OCI-LY1 (cell line): ENCODE data around the gene HUS1B.

ENCODE experiments used
- H2AFZ ChIP-seq: fragments of 200-600 bp; sonication (generic), shearing (Covaris generic); 2 replicates; pipeline ENCODE4 v1.6.0; 2014; ENCODE audit warnings: antibody characterized with exemption, mild to moderate bottlenecking, low read length
- H3F3A ChIP-seq: fragments of 200-600 bp; sonication (generic), shearing (Covaris generic); 2 replicates; pipeline ENCODE4 v1.6.0; 2014; ENCODE audit warnings: mild to moderate bottlenecking, antibody characterized with exemption, low read length, moderate library complexity; ENCODE audit not compliant: insufficient read depth
- H3K27ac ChIP-seq: fragments of 200-600 bp; sonication (generic); 2 replicates; pipeline ENCODE4 v1.5.1; 2014; ENCODE audit warnings: low read length, mixed run types, mild to moderate bottlenecking, low read depth; ENCODE audit not compliant: poor library complexity, severe bottlenecking
- H3K27me3 ChIP-seq: fragments of 200-600 bp; sonication (generic); 2 replicates; pipeline ENCODE4 v1.6.0; 2014; ENCODE audit warnings: antibody characterized with exemption, mild to moderate bottlenecking, low read length, moderate library complexity; ENCODE audit not compliant: insufficient read depth
- H3K36me3 ChIP-seq: fragments of 200-600 bp; sonication (generic); 2 replicates; pipeline ENCODE4 v1.6.1; 2014; ENCODE audit warnings: mild to moderate bottlenecking, antibody characterized with exemption, low read length, moderate library complexity, mixed read lengths; ENCODE audit not compliant: insufficient read depth
- H3K4me1 ChIP-seq: fragments of 200-600 bp; sonication (generic); 2 replicates; pipeline ENCODE4 v1.5.1; 2014; ENCODE audit warnings: mild to moderate bottlenecking, low read length, moderate library complexity; ENCODE audit not compliant: insufficient read depth, severe bottlenecking
- H3K4me2 ChIP-seq: fragments of 200-600 bp; sonication (generic), shearing (Covaris generic); 2 replicates; pipeline ENCODE4 v1.6.1; 2014; ENCODE audit warnings: low read length
- H3K4me3 ChIP-seq: fragments of 200-600 bp; sonication (generic); 2 replicates; pipeline ENCODE4 v1.5.1; 2014; ENCODE audit warnings: low read length, low read depth, mild to moderate bottlenecking, mixed read lengths; ENCODE audit not compliant: poor library complexity, severe bottlenecking
- H3K79me2 ChIP-seq: fragments of 200-600 bp; shearing (Covaris generic); 2 replicates; pipeline ENCODE4 v1.6.1; 2016; ENCODE audit warnings: mixed run types, low read length, mixed read lengths; ENCODE audit not compliant: insufficient read depth
- H3K9ac ChIP-seq: fragments of 200-600 bp; sonication (generic), shearing (Covaris generic); 2 replicates; pipeline ENCODE4 v1.6.1; 2014; ENCODE audit warnings: mild to moderate bottlenecking, low read length, mixed read lengths
- H3K9me2 ChIP-seq: fragments of 200-600 bp; sonication (generic), shearing (Covaris generic); 2 replicates; pipeline ENCODE4 v1.6.1; 2014; ENCODE audit warnings: low read depth, mild to moderate bottlenecking, low read length, mixed read lengths
- H3K9me3 ChIP-seq: fragments of 200-600 bp; shearing (Covaris generic); 2 replicates; pipeline ENCODE4 v1.6.1; 2014; ENCODE audit warnings: low read length, mixed read lengths
- H4K20me1 ChIP-seq: fragments of 200-600 bp; sonication (generic), shearing (Covaris generic); 2 replicates; pipeline ENCODE4 v1.6.0; 2016; ENCODE audit warnings: mild to moderate bottlenecking, low read length; ENCODE audit not compliant: insufficient read depth
- CTCF ChIP-seq: fragments of 200-600 bp; sonication (generic), shearing (Covaris generic); IDR thresholded peaks from 2 replicates; pipeline ENCODE4 v1.5.1; 2017; ENCODE audit warnings: mild to moderate bottlenecking, antibody characterized with exemption, low read length, moderate library complexity, mixed read lengths
- EZH2 ChIP-seq: fragments of 200-600 bp; sonication (generic), shearing (Covaris generic); IDR thresholded peaks from 2 replicates; pipeline ENCODE4 v1.8.0; 2017; ENCODE audit warnings: borderline replicate concordance, mixed run types, mild to moderate bottlenecking, antibody characterized with exemption, low read length, moderate library complexity, mixed read lengths

Gene HUS1B

DNA sequence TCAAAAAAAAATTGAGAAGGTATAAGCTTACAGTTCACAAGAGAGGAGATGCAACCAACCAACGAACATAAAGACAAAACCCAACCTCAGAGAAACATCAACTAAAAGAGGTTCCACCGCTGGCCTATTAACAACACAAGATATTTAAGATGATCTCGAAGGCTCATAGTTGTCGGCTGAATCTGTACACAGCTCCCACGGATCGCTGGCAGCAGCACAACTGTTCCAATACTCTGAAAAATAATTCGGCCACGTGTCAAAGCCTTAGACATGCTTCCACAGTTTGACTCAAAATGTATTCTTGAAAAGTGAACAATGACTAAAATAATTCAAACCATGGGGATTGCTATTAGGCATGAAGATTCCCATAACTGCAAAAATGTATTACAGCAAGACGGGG lies 22.4 kb upstream of the HUS1B start:
- no peaks in the 10 kb centered on the region for H3K9me2 ChIP-seq
- H3K9me3 ChIP-seq, result no peaks in the 10 kb centered on the region
- no peaks in the 10 kb centered on the region for H4K20me1 ChIP-seq
- no peaks in the 10 kb centered on the region for H3F3A ChIP-seq
- 0 out of 2 replicates have a peak, but pooled peaks cover 6% of the 10 kb centered on the region for H3K79me2 ChIP-seq
- no peak overlapping the region for H3K4me2 ChIP-seq
- H3K36me3 ChIP-seq, result no peaks in the 10 kb centered on the region
- no peaks in the 10 kb centered on the region for H3K4me1 ChIP-seq
- H3K4me3 ChIP-seq, result no peak overlapping the region
- TF ChIP-seq EZH2, result no peak
- TF ChIP-seq CTCF, result no peak
- H3K9ac ChIP-seq, result no peak overlapping the region
- no peak overlapping the region for H2AFZ ChIP-seq
- H3K27ac ChIP-seq, result no peak overlapping the region
- H3K27me3 ChIP-seq, result no peaks in the 10 kb centered on the region

GRCh38 chr6:678520-678919 lies 21.6 kb upstream of the HUS1B start:
- H3K27ac ChIP-seq, result no peak overlapping the region
- H2AFZ ChIP-seq, result no peak overlapping the region
- no peak overlapping the region for H3K9ac ChIP-seq
- no peaks in the 10 kb centered on the region for H3K9me3 ChIP-seq
- no peaks in the 10 kb centered on the region for H3K36me3 ChIP-seq
- no peak overlapping the region for H3K4me2 ChIP-seq
- no peak overlapping the region for H3K4me3 ChIP-seq
- H3K79me2 ChIP-seq, result 0 out of 2 replicates have a peak, but pooled peaks cover 6% of the 10 kb centered on the region
- H4K20me1 ChIP-seq, result no peaks in the 10 kb centered on the region
- no peaks in the 10 kb centered on the region for H3F3A ChIP-seq
- no peaks in the 10 kb centered on the region for H3K27me3 ChIP-seq
- H3K9me2 ChIP-seq, result no peaks in the 10 kb centered on the region
- no peaks in the 10 kb centered on the region for H3K4me1 ChIP-seq
- TF ChIP-seq EZH2 (no peak), CTCF (no peak)

DNA sequence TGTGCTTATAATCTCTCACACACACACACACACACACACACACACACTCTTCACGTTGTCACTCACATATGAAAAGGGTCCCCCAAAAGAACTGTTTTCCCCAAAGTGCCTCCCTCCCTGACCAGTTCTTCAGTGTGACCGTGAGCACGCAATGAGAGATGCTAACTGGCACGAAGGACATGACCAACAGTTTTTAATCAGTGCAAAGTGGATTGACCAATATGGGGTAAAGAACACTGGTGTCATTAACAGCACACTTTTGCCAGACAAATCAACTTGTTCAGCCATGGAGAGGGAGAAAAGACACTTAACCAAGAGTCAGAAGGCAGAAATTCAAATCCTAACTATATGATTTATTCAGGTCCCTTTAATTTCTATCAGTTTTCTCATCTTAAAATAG lies 21.0 kb upstream of the HUS1B start:
- H3K27me3 ChIP-seq, result no peaks in the 10 kb centered on the region
- TF ChIP-seq CTCF (no peak), EZH2 (no peak)

More for the DNA sequence above, 21.0 kb upstream of the HUS1B start:
- Histone ChIP-seq H3K79me2 (0 out of 2 replicates have a peak, but pooled peaks cover 6% of the 10 kb centered on the region), H3K9ac (no peak overlapping the region), H3K4me3 (no peak overlapping the region), H3K4me1 (no peaks in the 10 kb centered on the region), H3K9me2 (no peaks in the 10 kb centered on the region), H4K20me1 (no peaks in the 10 kb centered on the region), H3F3A (no peaks in the 10 kb centered on the region), H2AFZ (no peak overlapping the region), H3K27ac (no peak overlapping the region), H3K9me3 (no peaks in the 10 kb centered on the region), H3K36me3 (no peaks in the 10 kb centered on the region), H3K4me2 (no peak overlapping the region)
